HepG2 (cell line): ENCODE data around the gene METTL16. TPM values are rescaled to one million over a fixed set of nuclear protein-coding genes. Genes with fewer than 3 reads are reported as not detected.

Experiments
- AHDC1 ChIP-seq: sonication (generic); formaldehyde crosslinking; IDR thresholded peaks from 2 replicates; pipeline ENCODE4 v1.5.1; 2020; ENCODE audit warnings: mild to moderate bottlenecking, missing genetic modification reagents, borderline replicate concordance
- DMAP1 ChIP-seq: IDR thresholded peaks from 2 replicates; pipeline ENCODE4 v1.6.1; 2016
- HIVEP1 ChIP-seq: sonication (generic); formaldehyde crosslinking; IDR thresholded peaks from 2 replicates; pipeline ENCODE4 v1.4.0; 2020; ENCODE audit warnings: mild to moderate bottlenecking, missing genetic modification reagents
- HNF1B ChIP-seq: sonication (generic); formaldehyde crosslinking; IDR thresholded peaks from 2 replicates; pipeline ENCODE4 v1.5.1; 2020; ENCODE audit warnings: mild to moderate bottlenecking, moderate library complexity, missing genetic modification reagents
- JUN ChIP-seq: sonication (generic); formaldehyde crosslinking; IDR thresholded peaks from 2 replicates; pipeline ENCODE4 v1.4.0; 2020; ENCODE audit warnings: mild to moderate bottlenecking, missing genetic modification reagents
- MAX ChIP-seq: IDR thresholded peaks from 2 replicates; pipeline ENCODE4 v1.6.1; 2012; ENCODE audit warnings: inconsistent platforms
- PBX2 ChIP-seq: IDR thresholded peaks from 2 replicates; pipeline ENCODE4 v1.6.1; 2016; ENCODE audit warnings: control low read depth
- PRPF4 ChIP-seq: fragments of 200-400 bp; formaldehyde crosslinking; IDR thresholded peaks from 2 replicates; pipeline ENCODE4 v1.6.1; 2016; ENCODE audit warnings: low read length, low read depth; ENCODE audit not compliant: poor library complexity, severe bottlenecking
- THAP9 ChIP-seq: sonication (generic); formaldehyde crosslinking; IDR thresholded peaks from 2 replicates; pipeline ENCODE4; 2020; ENCODE audit warnings: missing genetic modification reagents, mild to moderate bottlenecking, borderline replicate concordance
- ZNF660 ChIP-seq: sonication (generic); formaldehyde crosslinking; IDR thresholded peaks from 2 replicates; pipeline ENCODE4 v1.5.1; 2020; ENCODE audit warnings: mild to moderate bottlenecking, low read depth, missing genetic modification reagents, borderline replicate concordance
- ZNF704 ChIP-seq: sonication (generic); formaldehyde crosslinking; IDR thresholded peaks from 2 replicates; pipeline ENCODE4 v1.8.1; 2023; ENCODE audit warnings: mild to moderate bottlenecking, inconsistent platforms, moderate library complexity, missing genetic modification reagents, borderline replicate concordance
- ZNF761 ChIP-seq: sonication (generic); formaldehyde crosslinking; conservative IDR thresholded peaks from 2 replicates; pipeline ENCODE4 v1.4.0; 2020; ENCODE audit warnings: mild to moderate bottlenecking, missing genetic modification reagents
- ZSCAN9 ChIP-seq: IDR thresholded peaks from 2 replicates; pipeline ENCODE4 v1.6.1; 2016; ENCODE audit warnings: borderline replicate concordance
- polyA plus RNA-seq, 8 experiments: library from polyadenylated mRNA; depleted of rRNA in 3 of 8; stranded (reverse) in 7 of 8; unstranded in 1 of 8; fragments of >200 nt; fragmentation: Illumina TruSeq in 4 of 8; extraction: Trizol in 4 of 8; gene quantifications; 2 replicates each; pipeline versions ENCODE4 v1.2.1 to v1.2.3, GENCODE V29; 2011 to 2016; ENCODE audit warnings: low read depth in 4 of 8, missing spikeins in 1 of 8, mixed read lengths in 1 of 8; ENCODE audit not compliant: insufficient read depth in 1 of 8
- total RNA-seq, 5 experiments: library from RNA; depleted of rRNA; stranded (reverse); fragments of >200 nt; fragmentation: Illumina TruSeq; extraction: Trizol; gene quantifications; 2 replicates each; pipeline ENCODE4 v1.2.3, GENCODE V29; 2016; ENCODE audit warnings: low read depth in 1 of 5

METTL16 gene
- total and polyA plus RNA-seq, 2 of the 13 experiments (the other 11 are each of a cell fraction or from before 2014, with no cell fraction given): 11.6 to 18.5 TPM

- TF ChIP-seq AHDC1 (CRISPR knock-in tag) (no peak), DMAP1 (CRISPR knock-in tag) (no peak; the same call in 1 of the 2 replicates), PRPF4 (no peak), MAX (no peak), JUN (no peak), ZNF761 (CRISPR knock-in tag) (no peak), ZSCAN9 (CRISPR knock-in tag) (no peak), ZNF704 (CRISPR knock-in tag) (no peak), HNF1B (CRISPR knock-in tag) (no peak), HIVEP1 (no peak), ZNF660 (CRISPR knock-in tag) (no peak), PBX2 (no peak), THAP9 (no peak)
Observed at GRCh38 chr17:2400877-2401425, 110.7 kb downstream of the METTL16 start, which contains the start of gene MNT (continued).
